Urothelium cell line (cell line): Measurements from ENCODE around the gene CAV1.

Source experiments
- DNase-seq: peaks from one replicate; pipeline ENCODE4 v3.0.0; 2011; ENCODE audit warnings: low spot score, mixed read lengths
- FAIRE-seq: peaks from 2 replicates; lab custom pipeline; 2011; peaks lifted over from hg19 to GRCh38; lab: Jason Lieb, UNC

The CAV1 gene

GRCh38 chr7:116597384-116597783, 72.5 kb downstream of the CAV1 start:
- DNase-seq (no peak), FAIRE-seq (no peak)

GRCh38 chr7:116598278-116598677, 73.4 kb downstream of the CAV1 start:
- no peak for DNase-seq
- FAIRE-seq: no peak

GRCh38 chr7:116598861-116599260, 74.0 kb downstream of the CAV1 start:
- DNase-seq (no peak), FAIRE-seq (no peak)

DNA sequence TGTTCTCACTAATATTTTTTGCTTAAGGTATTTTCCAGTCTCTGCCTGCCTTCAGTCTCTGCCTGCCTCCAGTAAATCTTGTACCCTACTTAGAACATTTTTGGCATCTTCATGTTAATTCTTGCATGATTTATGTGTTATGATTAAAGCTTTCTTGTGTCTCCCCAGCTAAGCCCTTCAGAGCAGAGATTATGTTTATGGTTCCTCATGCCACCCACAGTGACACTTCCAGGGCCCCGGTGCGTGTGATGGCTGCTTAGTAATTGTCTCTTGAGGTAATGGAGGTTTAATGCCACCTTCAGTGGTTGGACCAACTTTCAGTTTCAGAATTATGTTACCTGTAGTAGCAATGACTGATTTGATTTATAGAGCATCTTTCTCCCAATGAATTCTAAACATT, 76.6 kb downstream of the CAV1 start:
- DNase-seq (no peak), FAIRE-seq (no peak)

- FAIRE-seq: no peak
Measured at GRCh38 chr7:116607299-116607698, 82.5 kb downstream of the CAV1 start.

GRCh38 chr7:116610210-116610609, 85.4 kb downstream of the CAV1 start:
- DNase-seq (no peak), FAIRE-seq (no peak)

More at GRCh38 chr7:116607299-116607698, 82.5 kb downstream of the CAV1 start:
- no peak for DNase-seq

DNA sequence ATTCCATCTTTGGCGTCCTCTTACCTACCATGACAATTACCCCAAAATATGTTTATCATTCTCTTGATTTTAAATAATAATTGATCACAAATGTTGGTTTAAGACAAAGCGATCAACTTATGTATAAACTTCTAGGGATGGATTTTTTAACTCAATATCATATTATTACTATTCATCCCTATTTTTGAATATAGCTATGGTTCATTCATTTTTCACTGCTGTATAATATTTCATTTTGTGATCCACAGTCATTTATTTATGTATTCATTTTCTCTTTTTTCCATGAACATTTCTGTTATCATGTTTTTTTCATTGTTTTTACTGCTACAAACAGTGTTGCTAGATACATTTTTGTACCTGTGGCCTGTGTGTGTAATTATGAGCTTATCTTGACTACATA, 85.9 kb downstream of the CAV1 start:
- no peak for DNase-seq
- no peak for FAIRE-seq
